Thoracic aorta (tissue), 2 donors: ENCODE results near the gene PSTPIP1. TPM values are rescaled to one million over a fixed set of nuclear protein-coding genes. Genes with fewer than 3 reads are reported as not detected.

ENCODE experiments used
- ATAC-seq: fragments of 150-250 bp; one replicate; pipeline ENCODE4 v1.8.0; 2017; ENCODE audit warnings: low read depth; ENCODE audit not compliant: insufficient number of reproducible peaks, low FRiP score
- DNase-seq: peaks from one replicate; pipeline ENCODE4 v3.0.0-alpha.2; 2020; ENCODE audit warnings: low spot score
- H3K27ac ChIP-seq, 2 donors: fragments of 200-600 bp; sonication (generic); 1 replicate in 1 of 2; 2 replicates in 1 of 2; pipeline ENCODE4 v1.5.1; 2016; ENCODE audit warnings: mild to moderate bottlenecking in 2 of 2, moderate library complexity in 2 of 2
- H3K27me3 ChIP-seq: fragments of 200-600 bp; sonication (generic); replicated peaks from 2 replicates; pipeline ENCODE4 v1.6.0; 2016; ENCODE audit warnings: mild to moderate bottlenecking; ENCODE audit not compliant: insufficient read depth
- H3K36me3 ChIP-seq: fragments of 200-600 bp; sonication (generic); one replicate; pipeline ENCODE4 v1.5.1; 2016
- H3K4me1 ChIP-seq, 2 donors: fragments of 200-600 bp; sonication (generic); 1 replicate in 1 of 2; 2 replicates in 1 of 2; pipeline versions ENCODE4 v1.5.1 to v1.6.0; 2016; ENCODE audit warnings: low read depth in 2 of 2, mild to moderate bottlenecking in 1 of 2; ENCODE audit not compliant: control insufficient read depth in 1 of 2
- H3K4me3 ChIP-seq: fragments of 200-600 bp; sonication (generic); 2 replicates; pipeline ENCODE4 v1.5.1; 2016; ENCODE audit warnings: mild to moderate bottlenecking
- H3K9me3 ChIP-seq: fragments of 200-600 bp; sonication (generic); 2 replicates; pipeline ENCODE4 v1.5.1; 2016
- CTCF ChIP-seq: fragments of 200-600 bp; sonication (generic); IDR thresholded peaks from one replicate; pipeline ENCODE4 v1.5.1; 2019; ENCODE audit warnings: antibody characterized with exemption
- total RNA-seq, 2 donors: library from RNA; depleted of rRNA; stranded (reverse); fragments of >200 nt; gene quantifications; one replicate each; pipeline versions ENCODE4 v1.1.0 to v1.2.3, GENCODE V29; 2016

Gene PSTPIP1
- total RNA-seq, 2 donors from 2014 or later: 24.5 to 24.8 TPM

GRCh38 chr15:77030048-77030927 lies 35.4 kb downstream of the PSTPIP1 start:
- DNase-seq: no peak
- TF ChIP-seq CTCF: no peak
- Histone ChIP-seq H3K36me3 (no peaks in the 10 kb centered on the region), H3K4me3 (no peak overlapping the region), H3K27ac (no peak overlapping the region), H3K9me3 (no peaks in the 10 kb centered on the region), H3K27me3 (no peaks in the 10 kb centered on the region), H3K4me1 (peaks cover 0 to 15% of the 10 kb centered on the region in 2 donors)
- ATAC-seq: no peak

- H3K27me3 ChIP-seq: no peaks in the 10 kb centered on the region
- ATAC-seq: no peak
- no peak overlapping the region for H3K27ac ChIP-seq
- H3K36me3 ChIP-seq: peaks cover 4% of the 10 kb centered on the region
- no peaks in the 10 kb centered on the region for H3K9me3 ChIP-seq
- H3K4me1 ChIP-seq: peaks cover 0 to 15% of the 10 kb centered on the region in 2 donors
- no peak overlapping the region for H3K4me3 ChIP-seq
- TF ChIP-seq CTCF: no peak
- DNase-seq: no peak
Measured at GRCh38 chr15:77030928-77031375, 36.0 kb downstream of the PSTPIP1 start.

- no peak overlapping the region for H3K27ac ChIP-seq
- no peaks in the 10 kb centered on the region for H3K27me3 ChIP-seq
- H3K4me3 ChIP-seq: no peak overlapping the region
- DNase-seq (no peak), ATAC-seq (no peak)
- H3K36me3 ChIP-seq: peaks cover 10% of the 10 kb centered on the region
- peaks cover 0 to 12% of the 10 kb centered on the region in 2 donors for H3K4me1 ChIP-seq
- TF ChIP-seq CTCF: no peak
- H3K9me3 ChIP-seq: no peaks in the 10 kb centered on the region
Measured at GRCh38 chr15:77031376-77032050, 36.6 kb downstream of the PSTPIP1 start.

GRCh38 chr15:77032052-77032646 lies 37.2 kb downstream of the PSTPIP1 start:
- H3K9me3 ChIP-seq: no peaks in the 10 kb centered on the region
- DNase-seq (no peak), ATAC-seq (no peak)
- no peak overlapping the region for H3K27ac ChIP-seq
- H3K36me3 ChIP-seq: peaks cover 15% of the 10 kb centered on the region
- TF ChIP-seq CTCF: no peak
- H3K4me1 ChIP-seq: peaks cover 0 to 6% of the 10 kb centered on the region in 2 donors
- H3K4me3 ChIP-seq: no peak overlapping the region
- no peaks in the 10 kb centered on the region for H3K27me3 ChIP-seq
